Measurements from ENCODE around the gene PATJ.

PATJ gene

DNA sequence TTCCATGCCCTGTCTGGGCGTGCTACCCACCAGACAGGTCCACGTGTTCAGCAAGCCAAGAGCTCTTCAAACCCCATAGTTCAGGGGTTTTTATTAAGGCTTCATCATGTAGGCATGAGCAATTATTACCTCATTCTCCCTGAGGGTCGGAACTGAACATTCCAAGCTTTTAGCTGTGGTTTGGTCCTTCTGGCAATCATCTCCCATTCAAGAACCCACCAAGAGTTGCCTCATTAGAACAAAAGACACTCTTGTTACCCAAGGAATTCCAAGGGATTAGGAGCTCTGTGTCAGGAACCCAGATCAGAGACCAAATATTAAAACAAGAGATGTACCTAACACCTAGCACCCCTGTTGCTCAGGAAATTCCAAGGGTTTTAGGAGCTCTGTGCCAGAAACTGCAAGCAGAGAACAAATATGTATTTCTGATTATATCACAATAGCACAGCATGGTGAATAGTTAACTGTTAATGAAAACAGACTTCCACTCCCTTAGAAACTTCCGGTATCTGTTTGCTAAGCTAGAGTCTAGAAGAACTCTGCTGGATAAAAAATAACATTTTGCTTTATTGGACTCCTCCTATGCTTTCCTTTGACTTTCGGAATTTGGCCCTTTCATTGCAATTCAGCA lies 251.2 kb downstream of the PATJ start:
- DNase-seq: no peak

DNA sequence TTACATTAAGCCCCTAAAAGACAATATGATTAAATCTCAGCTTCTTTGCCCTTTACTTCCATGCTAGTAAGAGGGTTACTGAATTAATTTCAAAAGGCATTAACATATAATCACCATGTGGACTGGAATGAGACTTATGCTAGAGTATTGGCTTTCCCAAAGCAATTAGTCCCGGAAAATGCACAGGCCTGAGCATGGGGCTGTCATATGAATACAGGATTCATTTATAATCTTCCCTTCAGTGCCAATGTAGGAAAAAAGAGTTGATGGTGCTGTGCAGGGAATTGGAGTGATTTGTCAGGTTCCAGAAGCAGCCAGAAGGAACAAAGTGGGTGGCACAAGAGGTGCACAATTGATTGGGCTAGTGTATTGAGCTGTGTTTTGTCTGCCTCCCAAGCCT lies 253.4 kb downstream of the PATJ start:
- no peak for DNase-seq

DNA sequence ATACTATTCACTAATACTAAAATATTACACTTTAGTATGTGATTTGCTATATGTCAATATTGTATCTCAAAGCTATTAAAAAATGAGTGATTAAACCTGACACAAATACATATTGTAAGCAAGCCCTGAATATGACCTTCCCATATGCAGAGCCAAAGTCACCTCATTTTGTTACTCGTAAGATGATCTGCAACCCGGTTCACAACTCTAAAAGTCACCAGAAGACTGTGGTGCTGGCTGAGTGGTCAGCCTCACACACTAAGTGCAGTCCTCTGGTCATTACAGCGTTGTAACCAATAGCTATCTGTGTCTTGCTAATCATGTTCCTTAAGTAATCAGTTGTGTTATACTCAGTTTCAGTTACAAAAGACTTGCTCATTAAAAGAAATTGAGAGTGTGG lies 254.8 kb downstream of the PATJ start:
- no peak for DNase-seq

DNA sequence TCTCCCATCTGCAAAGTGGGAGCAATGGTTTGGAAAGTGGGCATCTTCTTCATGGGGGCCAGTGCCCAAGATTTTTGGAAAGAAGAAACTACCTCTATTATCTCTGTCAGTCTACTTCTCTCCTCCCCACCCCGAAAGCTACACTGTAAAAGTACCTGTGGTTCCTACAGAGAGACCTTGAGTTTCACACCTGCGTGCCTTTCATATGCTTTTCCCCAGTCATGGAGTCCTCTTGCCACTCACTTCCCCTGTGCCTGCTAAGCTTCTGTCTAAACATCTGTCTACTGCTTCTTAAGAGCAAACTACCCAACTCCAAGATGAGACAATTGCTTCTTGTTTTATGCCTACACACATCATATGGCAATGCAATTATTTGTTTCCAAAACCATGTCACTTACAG lies 261.5 kb downstream of the PATJ start:
- DNase-seq: no peak

GRCh38 chr1:62006690-62007089 lies 264.4 kb downstream of the PATJ start:
- no peak for DNase-seq

- DNase-seq: no peak
Observed at GRCh38 chr1:62011006-62011405, 268.7 kb downstream of the PATJ start.

GRCh38 chr1:62012095-62012494 lies 269.8 kb downstream of the PATJ start:
- no peak for DNase-seq

DNA sequence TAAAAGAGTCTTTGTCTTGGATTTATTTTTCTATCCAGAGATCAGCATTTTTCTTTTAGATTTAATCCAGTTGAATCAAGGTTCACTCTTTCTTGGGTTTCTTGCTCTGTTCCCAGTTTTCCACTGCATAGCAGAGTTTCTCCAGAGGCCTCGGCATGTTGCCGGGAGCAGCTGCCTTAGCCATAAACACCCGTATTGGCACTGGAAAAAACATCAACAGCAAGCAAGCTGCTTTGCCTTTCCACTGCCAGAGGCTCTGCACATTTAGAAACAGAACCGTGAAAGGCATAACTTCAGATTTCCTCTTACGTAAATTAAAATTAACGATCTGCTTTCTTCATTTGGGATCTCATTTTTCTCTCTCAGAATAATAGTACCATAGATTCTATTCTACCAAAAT lies 270.6 kb downstream of the PATJ start:
- DNase-seq: no peak

DNA sequence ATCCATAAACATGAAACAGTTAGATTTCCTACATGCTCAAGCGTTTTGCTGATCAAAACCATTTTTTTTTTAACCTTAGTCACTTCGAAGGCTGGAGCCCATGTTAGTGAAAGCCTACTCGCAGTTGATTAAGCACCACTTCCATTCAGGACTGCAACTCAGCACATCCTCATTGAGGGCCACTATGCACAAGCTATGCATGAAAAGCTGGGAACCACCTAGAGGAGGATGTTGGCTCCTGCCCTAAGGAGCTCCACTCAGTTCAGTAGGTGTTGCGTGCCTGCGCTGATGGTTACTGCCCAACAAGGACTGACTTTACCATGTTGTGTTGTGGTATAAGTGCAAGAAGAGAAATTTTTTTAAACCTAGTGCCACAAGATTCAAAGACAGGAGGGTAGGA lies 271.0 kb downstream of the PATJ start:
- no peak for DNase-seq

DNA sequence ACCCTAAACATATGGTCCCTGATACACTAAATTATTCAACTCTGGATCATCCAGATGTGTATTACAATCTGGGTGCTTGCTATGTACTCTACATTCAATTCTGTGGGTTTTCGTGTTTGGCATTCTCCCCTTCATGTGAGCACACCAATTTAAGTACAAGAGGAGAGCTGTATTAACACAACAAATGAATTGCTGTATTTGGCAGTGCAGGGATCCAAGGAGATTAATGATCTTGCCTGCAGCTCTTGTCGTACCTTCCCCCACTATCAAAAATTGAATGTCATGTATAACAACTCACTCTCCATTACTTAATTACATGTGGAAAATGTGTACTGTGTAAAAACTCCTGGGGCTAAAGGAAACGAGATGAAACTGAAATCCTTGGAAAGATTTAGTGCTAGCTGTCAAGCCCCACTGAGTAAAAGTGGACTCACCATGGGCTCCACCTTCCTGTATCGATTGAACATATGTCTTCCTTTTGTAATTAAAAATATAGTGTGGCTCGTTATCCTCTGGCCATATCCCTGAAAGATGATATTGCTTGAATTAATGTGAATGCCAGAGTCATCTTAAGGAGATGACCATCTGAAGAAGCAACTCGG lies 280.2 kb downstream of the PATJ start:
- DNase-seq: no peak

DNA sequence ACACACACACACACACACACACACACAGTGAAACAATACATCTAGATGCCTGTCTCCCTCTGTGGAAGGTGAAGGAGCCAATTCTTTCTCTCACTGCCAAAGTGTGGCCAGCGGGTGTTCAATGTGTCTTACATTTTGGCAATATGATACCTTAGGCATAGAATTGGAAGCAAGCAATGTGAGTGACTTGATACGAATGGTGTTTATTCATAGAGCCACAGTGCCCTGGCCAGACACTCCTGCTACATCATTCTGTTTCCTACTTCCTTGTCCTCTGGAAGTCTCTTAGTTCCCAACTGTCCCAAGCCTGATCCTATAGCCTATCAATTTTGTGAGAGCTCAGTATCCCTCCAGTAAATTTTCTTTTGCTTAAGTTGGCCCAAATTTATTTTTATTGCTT lies 282.4 kb downstream of the PATJ start:
- DNase-seq: no peak

- DNase-seq: no peak
Observed at GRCh38 chr1:62025154-62025553, 282.9 kb downstream of the PATJ start.

DNA sequence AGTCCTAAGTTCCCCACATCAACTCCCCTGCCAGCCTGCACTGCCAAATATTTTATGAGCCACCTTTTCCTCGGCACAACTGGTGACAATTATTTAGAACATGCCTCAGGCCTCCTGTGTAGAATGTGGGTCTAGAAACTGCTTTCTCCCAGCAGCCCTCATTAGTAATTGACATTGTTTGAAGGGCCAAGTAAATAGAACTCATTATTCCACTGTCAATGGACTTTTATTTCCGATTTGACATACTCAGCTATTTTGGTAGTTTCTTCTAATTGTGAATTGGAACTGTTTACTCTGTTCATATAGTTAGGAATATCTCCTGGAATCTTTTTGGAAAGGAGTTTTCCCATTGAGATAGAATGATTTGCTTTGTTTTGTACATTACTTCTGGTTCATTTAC lies 283.6 kb downstream of the PATJ start:
- DNase-seq: no peak

DNA sequence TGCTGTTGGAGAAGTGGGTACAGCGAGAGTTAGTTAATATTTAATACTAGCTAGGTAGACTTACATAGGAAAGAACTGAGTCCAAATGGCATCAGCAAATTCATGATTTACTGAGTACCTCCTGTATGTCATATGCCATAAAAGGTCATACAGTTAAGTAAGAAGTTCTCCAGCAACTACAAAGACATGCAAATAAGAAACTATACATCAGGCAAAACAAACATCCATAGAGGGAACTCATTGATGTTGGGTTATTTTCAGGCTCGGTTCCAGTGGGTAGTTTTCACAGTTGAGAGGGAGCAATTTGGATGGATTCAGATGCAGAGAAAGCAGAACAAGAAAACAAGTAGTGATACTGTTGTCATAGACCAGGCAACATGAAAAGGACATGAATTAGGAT lies 287.4 kb downstream of the PATJ start:
- no peak for DNase-seq

DNA sequence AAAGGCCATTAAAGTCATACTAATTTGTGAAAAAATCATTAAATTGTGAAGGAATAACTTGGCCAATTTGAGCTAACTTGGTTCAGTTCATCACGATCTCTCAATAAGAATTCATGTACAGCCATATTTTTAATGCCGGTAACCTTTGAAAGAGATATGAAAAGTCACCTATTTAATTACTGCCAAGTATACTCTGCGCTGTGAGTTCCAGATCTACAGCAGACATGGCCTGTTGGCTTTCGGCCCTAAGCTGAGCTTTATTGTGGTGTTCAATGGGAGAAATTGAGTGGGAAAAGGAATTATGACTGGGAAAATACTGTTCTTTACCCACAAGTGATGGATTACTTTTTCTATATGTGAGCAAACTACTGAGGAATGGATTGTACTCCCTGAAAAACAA lies 292.5 kb downstream of the PATJ start:
- DNase-seq: no peak

DNA sequence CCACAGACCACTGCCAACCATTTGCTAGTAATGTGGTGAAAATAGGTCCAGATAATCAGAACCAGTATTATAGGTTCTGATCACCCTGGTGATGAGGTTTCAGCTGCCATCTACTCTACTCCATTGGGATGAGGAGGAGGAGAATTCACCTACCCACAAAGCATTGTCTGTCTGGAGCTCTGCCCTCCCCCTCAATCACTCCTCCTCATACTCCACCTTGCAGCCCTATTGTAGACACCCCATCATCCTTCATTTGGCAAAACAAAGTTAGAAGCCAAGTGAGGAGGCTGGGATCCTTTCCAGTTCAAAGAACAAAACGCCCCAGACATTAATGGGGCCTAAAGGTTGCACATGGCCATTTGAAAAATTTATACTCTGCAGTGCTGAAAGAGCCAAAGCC lies 295.0 kb downstream of the PATJ start:
- DNase-seq: no peak

- no peak for DNase-seq
Observed at GRCh38 chr1:62038594-62039284, 296.5 kb downstream of the PATJ start.

- DNase-seq: no peak
Observed at GRCh38 chr1:62040450-62040849, 298.2 kb downstream of the PATJ start.

GRCh38 chr1:62040973-62041372 lies 298.7 kb downstream of the PATJ start:
- DNase-seq: no peak

DNA sequence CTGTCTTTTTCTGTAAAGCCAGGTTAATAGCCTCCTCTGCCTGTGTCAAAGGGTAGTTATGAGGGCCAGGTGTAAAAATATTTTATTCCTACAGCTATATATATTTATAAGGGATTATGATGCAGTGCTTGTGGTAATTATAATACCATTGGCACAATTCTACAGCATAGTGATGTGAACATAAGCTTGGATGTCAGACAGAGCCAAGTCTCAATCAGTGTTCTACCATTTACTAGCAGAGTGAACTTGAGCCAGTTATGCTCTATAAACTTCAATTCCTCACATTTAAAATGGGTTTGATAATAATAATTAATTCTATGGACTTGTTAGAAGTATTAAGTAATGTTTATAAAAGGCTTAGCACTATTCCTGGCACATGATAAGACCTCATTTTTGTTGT lies 300.9 kb downstream of the PATJ start:
- no peak for DNase-seq

DNA sequence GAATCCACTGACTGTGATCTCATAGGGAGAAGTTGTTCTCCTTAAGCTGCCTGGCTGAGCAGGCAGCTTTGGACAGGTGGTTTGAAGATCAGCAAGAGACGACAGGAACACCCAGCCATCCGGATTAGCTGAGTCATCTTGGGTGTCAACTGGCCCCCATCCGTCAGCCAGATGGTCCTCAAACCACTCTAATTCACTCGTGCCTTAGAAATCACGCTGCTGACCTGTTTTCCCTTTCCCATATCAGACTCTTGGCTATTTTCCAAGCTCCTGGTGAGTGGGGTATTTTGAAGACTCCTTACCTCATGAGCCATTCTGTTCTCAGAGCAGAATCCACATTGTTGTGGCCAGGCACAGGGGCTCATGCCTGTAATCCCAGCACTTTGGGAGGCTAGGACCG lies 303.3 kb downstream of the PATJ start:
- DNase-seq: no peak

DNA sequence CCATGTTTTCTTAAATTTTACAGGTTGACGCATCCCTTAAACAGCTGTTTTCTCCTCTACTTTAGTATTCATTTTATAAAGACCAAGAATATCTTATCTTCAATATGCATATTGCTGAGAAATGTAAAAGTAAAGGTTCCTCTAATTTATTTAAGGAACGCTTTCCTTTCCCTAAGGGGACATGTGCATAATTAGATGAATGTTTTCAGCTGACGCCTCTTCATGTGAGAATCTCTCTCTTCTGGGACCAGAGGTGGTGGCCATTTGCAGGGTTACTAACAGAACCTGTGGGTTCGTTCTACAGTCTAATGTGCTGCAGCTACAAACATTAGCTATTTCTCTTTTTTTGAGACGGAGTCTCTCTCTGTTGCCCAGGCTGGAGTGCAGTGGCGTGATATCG lies 304.6 kb downstream of the PATJ start:
- no peak for DNase-seq

GRCh38 chr1:62050165-62050564 lies 307.9 kb downstream of the PATJ start:
- DNase-seq: no peak

GRCh38 chr1:62052946-62053345 lies 310.7 kb downstream of the PATJ start:
- DNase-seq: no peak

- no peak for DNase-seq
Observed at GRCh38 chr1:62054188-62054587, 311.9 kb downstream of the PATJ start.

All from NCI-H774 (cell line).